GM23248 (cell line): ENCODE data around the gene PORCN.

ENCODE experiments used
- EZH2 ChIP-seq: fragments of 200-600 bp; sonication (generic); IDR thresholded peaks from 2 replicates; pipeline ENCODE4 v1.6.1; 2018; ENCODE audit warnings: antibody characterized with exemption, mild to moderate bottlenecking; ENCODE audit not compliant: insufficient read depth, poor library complexity, severe bottlenecking
- EZH2phosphoT487 ChIP-seq: fragments of 200-600 bp; sonication (generic); IDR thresholded peaks from 2 replicates; pipeline ENCODE4 v1.6.1; 2018; ENCODE audit warnings: antibody characterized with exemption, moderate library complexity, mild to moderate bottlenecking, low read depth; ENCODE audit not compliant: insufficient read depth

- no peak for TF ChIP-seq EZH2
- TF ChIP-seq EZH2phosphoT487, result no peak
These were observed 19.5 kb upstream of the PORCN start for GRCh38 chrX:48489296-48489695.
